K562 (cell line): ENCODE measurements around the gene FANCD2. TPM values are rescaled to one million over a fixed set of nuclear protein-coding genes. Genes with fewer than 3 reads are reported as not detected.

Source experiments
- ATAC-seq: fragments of 200-7000 bp; cut with Tn5 transposase; 3 replicates; pipeline ENCODE4 v1.9.1; 2020; ENCODE audit warnings: moderate library complexity
- BruUV-seq: library from RNA; stranded (reverse); fragments of 400-500 nt; replicated peaks from 2 replicates; lab custom pipeline; 2021; lab: Mats Ljungman, UMichigan
- CTCF ChIA-PET: fragments of 300-600 bp; formaldehyde crosslinking; extraction: SDS; loops from one replicate; lab custom pipeline; 2021; ENCODE audit warnings: low intra/inter-chr PET ratio; lab: Yijun Ruan, JAX
- POLR2A ChIA-PET: fragments of 300-600, 350-650 bp; sonication (Branson Sonifier 250); formaldehyde crosslinking; extraction: SDS; loops from one replicate; lab custom pipeline; 2021; ENCODE audit warnings: antibody characterized with exemption, inconsistent platforms; lab: Yijun Ruan, JAX
- DNase-seq, 4 experiments: peaks; one replicate each; pipeline versions ENCODE4 v3.0.0 to v3.0.0-alpha.2; 2011 to 2018; ENCODE audit warnings: low spot score in 3 of 4, mixed read lengths in 3 of 4; ENCODE audit errors: extremely low read depth in 1 of 4
- FAIRE-seq: peaks from 2 replicates; lab custom pipeline; 2011; peaks lifted over from hg19 to GRCh38; lab: Jason Lieb, UNC
- H2AFZ ChIP-seq: 2 replicates; pipeline ENCODE4 v1.6.0; 2011; ENCODE audit warnings: low read depth, low read length, control low read depth, inconsistent platforms
- H3K27ac ChIP-seq: fragments of 200-600 bp; 3 replicates; pipeline ENCODE4 v1.8.0; 2011; ENCODE audit warnings: low read depth, mild to moderate bottlenecking, control low read depth, inconsistent platforms, low read length, moderate library complexity, mixed read lengths; ENCODE audit errors: extremely low read depth
- H3K27me3 ChIP-seq, 2 experiments: fragments of 300-600 bp in 1 of 2; 2 replicates in 1 of 2; 3 replicates in 1 of 2; pipeline versions ENCODE4 v1.6.0 to v1.8.0; 2011; ENCODE audit warnings: inconsistent platforms in 2 of 2, low read length in 2 of 2, mild to moderate bottlenecking in 1 of 2, mixed read lengths in 1 of 2, moderate library complexity in 1 of 2; ENCODE audit not compliant: control insufficient read depth in 2 of 2, insufficient read depth in 2 of 2
- H3K36me3 ChIP-seq: fragments of 300-600 bp; 3 replicates; pipeline ENCODE4 v1.8.0; 2011; ENCODE audit warnings: mild to moderate bottlenecking, low read length, inconsistent platforms; ENCODE audit not compliant: control insufficient read depth, insufficient read depth
- H3K4me1 ChIP-seq, 2 experiments: fragments of 200-600 bp in 1 of 2; replicated peaks in 1 of 2; 2 replicates in 1 of 2; 3 replicates in 1 of 2; pipeline versions ENCODE4 v1.5.1 to v1.8.0; 2011; ENCODE audit warnings: inconsistent platforms in 2 of 2, low read length in 2 of 2, mild to moderate bottlenecking in 1 of 2, mixed read lengths in 1 of 2, moderate library complexity in 1 of 2; ENCODE audit not compliant: control insufficient read depth in 2 of 2, insufficient read depth in 2 of 2
- H3K4me2 ChIP-seq: 2 replicates; pipeline ENCODE4 v1.6.1; 2011; ENCODE audit warnings: low read length, control low read depth, inconsistent platforms, mixed read lengths; ENCODE audit not compliant: insufficient read depth
- H3K4me3 ChIP-seq: fragments of 200-600 bp; sonication (generic), shearing (Covaris generic); 2 replicates; pipeline ENCODE4 v1.5.1; 2016; ENCODE audit warnings: control low read depth, inconsistent platforms
- H3K79me2 ChIP-seq: fragments of 200-600 bp; 3 replicates; pipeline ENCODE4 v1.8.0; 2011; ENCODE audit warnings: low read length, inconsistent platforms; ENCODE audit not compliant: control insufficient read depth, insufficient read depth
- H3K9ac ChIP-seq, 2 experiments: 2 replicates each; pipeline versions ENCODE4 v1.6.0 to v1.6.1; 2011; ENCODE audit warnings: low read depth in 2 of 2, low read length in 2 of 2, control low read depth in 1 of 2, inconsistent platforms in 1 of 2, mild to moderate bottlenecking in 1 of 2, mixed read lengths in 1 of 2; ENCODE audit not compliant: insufficient read depth in 1 of 2
- H3K9me1 ChIP-seq: one replicate; pipeline ENCODE4 v1.6.0; 2011; ENCODE audit warnings: inconsistent platforms, mild to moderate bottlenecking, low read length, moderate library complexity; ENCODE audit not compliant: control insufficient read depth, insufficient read depth
- H3K9me3 ChIP-seq: replicated peaks from 2 replicates; pipeline ENCODE4 v1.5.1; 2011; ENCODE audit warnings: low read depth, low read length, inconsistent platforms; ENCODE audit not compliant: control insufficient read depth, insufficient read depth
- H4K20me1 ChIP-seq: replicated peaks from 2 replicates; pipeline ENCODE4 v1.6.1; 2011; ENCODE audit warnings: low read length, inconsistent platforms, mixed read lengths; ENCODE audit not compliant: control insufficient read depth, insufficient read depth
- CEBPB ChIP-seq: fragments of 450-650 bp; IDR thresholded peaks from 2 replicates; pipeline ENCODE4 v1.6.1; 2016; ENCODE audit warnings: missing genetic modification characterization, missing compliant biosample characterization
- CEBPG ChIP-seq, 3 experiments: fragments of 200-800 bp in 1 of 3; sonication (Bioruptor generic) in 1 of 3; sonication (generic) in 1 of 3; formaldehyde crosslinking in 1 of 3; IDR thresholded peaks in 2 of 3; conservative IDR thresholded peaks in 1 of 3; 2 replicates each; pipeline versions ENCODE4 v1.6.1 to v1.8.0; 2016 to 2022; ENCODE audit warnings: missing compliant biosample characterization in 2 of 3, missing genetic modification characterization in 2 of 3, mild to moderate bottlenecking in 1 of 3, missing genetic modification reagents in 1 of 3
- CREB5 ChIP-seq: fragments of 250-450 bp; sonication (Bioruptor Pico); IDR thresholded peaks from 2 replicates; pipeline ENCODE4 v1.5.0; 2020; ENCODE audit warnings: mild to moderate bottlenecking
- RBM25 ChIP-seq: fragments of 200-400 bp; formaldehyde crosslinking; IDR thresholded peaks from 2 replicates; pipeline ENCODE4 v1.6.1; 2018; ENCODE audit warnings: low read length, low read depth, moderate library complexity; ENCODE audit not compliant: severe bottlenecking
- RNF2 ChIP-seq: sonication (generic); IDR thresholded peaks from 2 replicates; pipeline ENCODE4 v1.6.1; 2016
- SMC3 ChIP-seq: conservative IDR thresholded peaks from 2 replicates; pipeline ENCODE4 v1.6.1; 2011; ENCODE audit warnings: low read depth, low read length, improper control_type of control experiment; ENCODE audit not compliant: insufficient read depth
- SP1 ChIP-seq: sonication (generic); formaldehyde crosslinking; IDR thresholded peaks from 2 replicates; pipeline ENCODE4 v1.8.1; 2022; ENCODE audit warnings: mild to moderate bottlenecking, missing genetic modification reagents
- TRIM24 ChIP-seq, 2 experiments: fragments of 450-650 bp; IDR thresholded peaks; 2 replicates each; pipeline ENCODE4 v1.6.1; 2016
- ZBTB49 ChIP-seq: sonication (generic); formaldehyde crosslinking; IDR thresholded peaks from 2 replicates; pipeline ENCODE4 v1.8.0; 2022; ENCODE audit warnings: missing genetic modification reagents, mild to moderate bottlenecking, borderline replicate concordance
- ZBTB8A ChIP-seq: fragments of 450-650 bp; IDR thresholded peaks from 2 replicates; pipeline ENCODE4 v1.6.1; 2018; ENCODE audit warnings: mild to moderate bottlenecking, moderate library complexity; ENCODE audit not compliant: partially characterized antibody
- ZFP30 ChIP-seq: fragments of 250-450 bp; sonication (Bioruptor Pico); IDR thresholded peaks from 2 replicates; pipeline ENCODE4 v1.8.0; 2022; ENCODE audit warnings: moderate library complexity, mild to moderate bottlenecking, inconsistent platforms, borderline replicate concordance
- ZFX ChIP-seq: sonication (generic); formaldehyde crosslinking; IDR thresholded peaks from 2 replicates; pipeline ENCODE4 v1.8.0; 2022; ENCODE audit warnings: mild to moderate bottlenecking, missing genetic modification reagents, moderate library complexity
- ZNF696 ChIP-seq: fragments of 250-450 bp; sonication (Bioruptor Pico); conservative IDR thresholded peaks from 2 replicates; pipeline ENCODE4 v1.4.0; 2020; ENCODE audit warnings: mild to moderate bottlenecking, moderate library complexity
- ZNF76 ChIP-seq: fragments of 250-450 bp; sonication (Bioruptor Pico); IDR thresholded peaks from 2 replicates; pipeline ENCODE4 v1.4.0; 2020; ENCODE audit warnings: mild to moderate bottlenecking, moderate library complexity, borderline replicate concordance
- WGBS: fragments of 100-300 bp; shearing (Covaris generic); methylation state at CpG from one replicate; pipeline ENCODE4 v1.1.6; 2016; ENCODE audit warnings: low coverage, mixed read lengths; ENCODE audit not compliant: insufficient coverage; ENCODE audit errors: missing lambda C conversion rate; 5-methylcytosine and 5-hydroxymethylcytosine counted together
- in situ Hi-C: fragments of 300-500 bp; cut with MboI; formaldehyde crosslinking; loops from 4 replicates; pipeline ENCODE4 v1.15.0; 2018; ENCODE audit warnings: inconsistent platforms, mixed read lengths
- intact Hi-C: fragments of 100-400 bp; cut with micrococcal nuclease; formaldehyde crosslinking; loops from 2 replicates; pipeline ENCODE4 v1.14.2; 2022
- polyA plus RNA-seq, 8 experiments: library from polyadenylated mRNA; depleted of rRNA in 4 of 8; stranded (reverse) in 5 of 8; unstranded in 3 of 8; fragments of >200 nt; fragmentation: Nextera tagmentation in 2 of 8; fragmentation: Illumina TruSeq in 1 of 8; extraction: Ambion mirVana in 2 of 8; extraction: Trizol in 1 of 8; gene quantifications; 2 replicates each; pipeline versions ENCODE4 v1.2.1 to v1.2.3, GENCODE V29; 2011 to 2014; ENCODE audit warnings: inconsistent platforms in 1 of 8, missing spikeins in 1 of 8
- total RNA-seq, 7 experiments: library from RNA; depleted of rRNA in 6 of 7; stranded (reverse); fragments of >200 nt in 6 of 7; fragmentation: Illumina TruSeq in 2 of 7; extraction: Trizol in 2 of 7; gene quantifications; 2 replicates each; pipeline versions ENCODE4 v1.2.1 to v1.2.3, GENCODE V29; 2011 to 2021; ENCODE audit warnings: low replicate concordance in 1 of 7
- TF ChIP-seq, protein P1 (sequence below), 2 experiments: IDR thresholded peaks in 1 of 2; conservative IDR thresholded peaks in 1 of 2; 2 replicates each; pipeline ENCODE4 v1.6.1; 2016; ENCODE audit warnings: low read depth in 2 of 2, mild to moderate bottlenecking in 1 of 2, missing compliant biosample characterization in 1 of 2, missing genetic modification characterization in 1 of 2, moderate library complexity in 1 of 2

The FANCD2 gene
- total and polyA plus RNA-seq, 9 of the 15 experiments (the other 6 are each of a cell fraction or from before 2014, with no cell fraction given) = 59.4 to 137 (median 96.1) TPM

- no peak for TF ChIP-seq ZBTB49 (CRISPR knock-in tag)
- no peak for TF ChIP-seq TRIM24 (IDR thresholded peaks at IDR 0.05)
- TF ChIP-seq RBM25 = no peak
- no peak for TF ChIP-seq ZBTB8A
- no peak for TF ChIP-seq ZNF76 (CRISPR knock-in tag)
- TF ChIP-seq ZFP30 (CRISPR knock-in tag) = no peak
- TF ChIP-seq SP1 (CRISPR knock-in tag) = no peak
- no peak for TF ChIP-seq SMC3
- TF ChIP-seq RNF2 = no peak
- TF ChIP-seq, all 486 proteins: peak for 0
These were observed 93.1 kb downstream of the FANCD2 start (continued) for GRCh38 chr3:10119376-10119775.

DNA sequence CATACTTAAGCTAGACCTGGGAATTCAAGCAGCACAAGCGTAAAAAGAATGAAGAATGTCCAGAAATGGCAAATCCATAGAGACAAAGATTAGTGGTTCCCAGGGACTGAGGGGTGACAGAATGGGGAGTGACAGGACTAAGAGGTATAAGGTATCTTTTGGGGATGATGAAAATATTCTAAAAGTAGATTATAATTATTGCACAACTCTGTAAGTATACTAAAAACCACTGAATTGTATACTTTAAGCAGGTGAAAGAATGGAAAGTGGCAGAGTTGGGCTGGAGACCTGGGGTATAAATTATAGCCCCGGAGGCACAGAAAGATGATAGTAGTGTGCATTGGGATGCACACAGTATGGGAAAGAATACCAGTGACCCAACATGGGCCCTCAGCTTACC lies 94.8 kb downstream of the FANCD2 start:
- no TSS peak for BruUV-seq
- Histone ChIP-seq H3K27me3 (no peaks in the 10 kb centered on the region), H3K9me1 (no peaks in the 10 kb centered on the region), H2AFZ (no peak overlapping the region), H3K27ac (no peak overlapping the region), H3K9ac (no peak overlapping the region), H3K36me3 (peaks cover 70% of the 10 kb centered on the region), H3K4me1 (peaks cover 9 to 10% of the 10 kb centered on the region in 2 experiments; a peak in 3 of 5 replicates), H3K4me3 (no peak overlapping the region), H3K9me3 (no peaks in the 10 kb centered on the region), H4K20me1 (peaks cover 17% of the 10 kb centered on the region; the same call in 1 of the 2 replicates), H3K79me2 (peaks cover 76% of the 10 kb centered on the region), H3K4me2 (no peak overlapping the region)
- 94% methylated on average over 2 of the region's 2 CpGs for WGBS
- FAIRE-seq (no peak), DNase-seq (no peak), ATAC-seq (no peak)
- POLR2A ChIA-PET = no interaction called here
- intact Hi-C loops (no loop called here), in situ Hi-C loops (no loop called here)
- CTCF ChIA-PET = no interaction called here
- no peak for TF ChIP-seq CREB5 (CRISPR knock-in tag)
- no peak for TF ChIP-seq CEBPG (CRISPR knock-in tag; IDR thresholded peaks at IDR 0.05)
- TF ChIP-seq CEBPG (tag; conservative IDR thresholded peaks at IDR 0.05 in 1 of 2, IDR thresholded peaks at IDR 0.05 in 1 of 2) = peak; percentile 40 to 71; a peak in 2 of 4 replicates
- TF ChIP-seq ZNF696 = no peak
- TF ChIP-seq CEBPB (tag) = peak; percentile 73
- TF ChIP-seq ZFX = no peak
- TF ChIP-seq, protein P1, sequence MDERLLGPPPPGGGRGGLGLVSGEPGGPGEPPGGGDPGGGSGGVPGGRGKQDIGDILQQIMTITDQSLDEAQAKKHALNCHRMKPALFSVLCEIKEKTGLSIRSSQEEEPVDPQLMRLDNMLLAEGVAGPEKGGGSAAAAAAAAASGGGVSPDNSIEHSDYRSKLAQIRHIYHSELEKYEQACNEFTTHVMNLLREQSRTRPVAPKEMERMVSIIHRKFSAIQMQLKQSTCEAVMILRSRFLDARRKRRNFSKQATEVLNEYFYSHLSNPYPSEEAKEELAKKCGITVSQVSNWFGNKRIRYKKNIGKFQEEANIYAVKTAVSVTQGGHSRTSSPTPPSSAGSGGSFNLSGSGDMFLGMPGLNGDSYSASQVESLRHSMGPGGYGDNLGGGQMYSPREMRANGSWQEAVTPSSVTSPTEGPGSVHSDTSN (CRISPR knock-in tag; IDR thresholded peaks at IDR 0.05; ENCODE audit: low read depth) = no peak
- TF ChIP-seq, protein P1 (tag; conservative IDR thresholded peaks at IDR 0.05; ENCODE audit: low read depth) = no peak
